HepG2 (cell line): ENCODE results near the gene ADARB1. TPM values are rescaled to one million over a fixed set of nuclear protein-coding genes. Genes with fewer than 3 reads are reported as not detected.

Source experiments
- ATAC-seq: fragments of 200-7000 bp; cut with Tn5 transposase; 3 replicates; pipeline ENCODE4 v1.9.1; 2020; ENCODE audit warnings: mild to moderate bottlenecking, moderate library complexity
- BruUV-seq: library from RNA; stranded (reverse); fragments of 400-500 nt; replicated peaks from 2 replicates; lab custom pipeline; 2021; lab: Mats Ljungman, UMichigan
- CTCF ChIA-PET: fragments of 300-600 bp; formaldehyde crosslinking; extraction: SDS; loops from one replicate; lab custom pipeline; 2021; ENCODE audit warnings: low total read pairs, inconsistent platforms, low intra/inter-chr PET ratio; lab: Yijun Ruan, JAX
- POLR2A ChIA-PET: fragments of 350-600 bp; sonication (Branson Sonifier 250); formaldehyde crosslinking; loops from one replicate; lab custom pipeline; 2020; ENCODE audit warnings: antibody characterized with exemption, inconsistent platforms; lab: Yijun Ruan, JAX
- DNase-seq: peaks from one replicate; pipeline ENCODE4 v3.0.0-alpha.2; 2015; ENCODE audit warnings: low spot score
- FAIRE-seq: peaks from 3 replicates; lab custom pipeline; 2011; peaks lifted over from hg19 to GRCh38; lab: Jason Lieb, UNC
- H2AFZ ChIP-seq: one replicate; pipeline ENCODE4 v1.6.1; 2011; ENCODE audit warnings: low read length, inconsistent platforms
- H3K27ac ChIP-seq: fragments of 300-600 bp; 3 replicates; pipeline ENCODE4 v1.8.0; 2011; ENCODE audit warnings: mixed run types, mild to moderate bottlenecking, mixed read lengths, low read length, inconsistent platforms; ENCODE audit not compliant: insufficient read depth; ENCODE audit errors: extremely low read length
- H3K27me3 ChIP-seq, 2 experiments: fragments of 200-600 bp in 1 of 2; 2 replicates in 1 of 2; 3 replicates in 1 of 2; pipeline versions ENCODE4 v1.6.0 to v1.8.0; 2011; ENCODE audit warnings: low read length in 2 of 2, mild to moderate bottlenecking in 2 of 2, moderate library complexity in 2 of 2, inconsistent platforms in 1 of 2; ENCODE audit not compliant: insufficient read depth in 2 of 2, control insufficient read depth in 1 of 2
- H3K36me3 ChIP-seq, 2 experiments: fragments of 200-600 bp in 1 of 2; replicated peaks in 1 of 2; 2 replicates in 1 of 2; 3 replicates in 1 of 2; pipeline versions ENCODE4 v1.5.1 to v1.8.0; 2011; ENCODE audit warnings: low read length in 2 of 2, inconsistent platforms in 1 of 2; ENCODE audit not compliant: insufficient read depth in 2 of 2, control insufficient read depth in 1 of 2
- H3K4me1 ChIP-seq: 2 replicates; pipeline ENCODE4 v1.5.1; 2012; ENCODE audit warnings: low read length, inconsistent platforms; ENCODE audit not compliant: insufficient read depth
- H3K4me2 ChIP-seq: 2 replicates; pipeline ENCODE4 v1.6.0; 2011; ENCODE audit warnings: low read depth, low read length, inconsistent platforms
- H3K4me3 ChIP-seq, 3 experiments: fragments of 200-600 bp in 1 of 3; sonication (generic), shearing (Covaris generic) in 1 of 3; replicated peaks in 1 of 3; 2 replicates each; pipeline ENCODE4 v1.5.1; 2011 to 2016; ENCODE audit warnings: low read length in 3 of 3, inconsistent platforms in 2 of 3, low read depth in 2 of 3, mild to moderate bottlenecking in 2 of 3, control low read depth in 1 of 3, mixed read lengths in 1 of 3; ENCODE audit not compliant: insufficient read depth in 1 of 3
- H3K79me2 ChIP-seq: one replicate; pipeline ENCODE4 v1.6.1; 2011; ENCODE audit warnings: low read length, inconsistent platforms; ENCODE audit not compliant: insufficient read depth
- H3K9ac ChIP-seq: 2 replicates; pipeline ENCODE4 v1.6.0; 2011; ENCODE audit warnings: mild to moderate bottlenecking, low read depth, low read length, inconsistent platforms; ENCODE audit not compliant: insufficient read depth
- H3K9me3 ChIP-seq: 2 replicates; pipeline ENCODE4 v1.5.1; 2012; ENCODE audit warnings: mild to moderate bottlenecking, low read length
- H4K20me1 ChIP-seq: 2 replicates; pipeline ENCODE4 v1.6.0; 2011; ENCODE audit warnings: inconsistent platforms, mild to moderate bottlenecking, low read length, moderate library complexity; ENCODE audit not compliant: insufficient read depth
- CEBPZ ChIP-seq: IDR thresholded peaks from 2 replicates; pipeline ENCODE4 v1.6.1; 2012; ENCODE audit warnings: low read length, improper control_type of control experiment
- LRRFIP1 ChIP-seq: sonication (generic); formaldehyde crosslinking; conservative IDR thresholded peaks from 2 replicates; pipeline ENCODE4 v1.4.0; 2020; ENCODE audit warnings: missing genetic modification reagents
- MIXL1 ChIP-seq: IDR thresholded peaks from 2 replicates; pipeline ENCODE4 v1.6.1; 2016
- NR2F6 ChIP-seq, 2 experiments: IDR thresholded peaks; 2 replicates each; pipeline ENCODE4 v1.6.1; 2016; ENCODE audit warnings: antibody characterized with exemption in 1 of 2, mild to moderate bottlenecking in 1 of 2
- PRDM10 ChIP-seq: sonication (generic); formaldehyde crosslinking; IDR thresholded peaks from 2 replicates; pipeline ENCODE4 v1.4.0; 2020; ENCODE audit warnings: low read depth, missing genetic modification reagents
- TEAD3 ChIP-seq: optimal IDR thresholded peaks from 2 replicates; pipeline ENCODE3; 2016; ENCODE audit warnings: borderline replicate concordance
- ZNF350 ChIP-seq: sonication (generic); formaldehyde crosslinking; IDR thresholded peaks from 2 replicates; pipeline ENCODE4 v1.4.0; 2020; ENCODE audit warnings: mild to moderate bottlenecking, low read depth, missing genetic modification reagents, borderline replicate concordance
- ZNF367 ChIP-seq: sonication (generic); formaldehyde crosslinking; IDR thresholded peaks from 2 replicates; pipeline ENCODE4 v1.4.0; 2020; ENCODE audit warnings: missing genetic modification reagents, borderline replicate concordance
- ZNF430 ChIP-seq: sonication (generic); formaldehyde crosslinking; IDR thresholded peaks from 2 replicates; pipeline ENCODE4 v1.9.0; 2021; ENCODE audit warnings: mild to moderate bottlenecking, missing genetic modification reagents
- ZNF543 ChIP-seq: sonication (generic); formaldehyde crosslinking; IDR thresholded peaks from 2 replicates; pipeline ENCODE4 v1.4.0; 2020; ENCODE audit warnings: mild to moderate bottlenecking, missing genetic modification reagents
- ZNF710 ChIP-seq: sonication (generic); formaldehyde crosslinking; IDR thresholded peaks from 2 replicates; pipeline ENCODE4 v1.5.0; 2020; ENCODE audit warnings: mild to moderate bottlenecking, missing genetic modification reagents, borderline replicate concordance
- WGBS: methylation state at CpG from one replicate; pipeline ENCODE4 v1.1.6; 2017; ENCODE audit warnings: low lambda C conversion rate; 5-methylcytosine and 5-hydroxymethylcytosine counted together
- in situ Hi-C: cut with HindIII; loops from 2 replicates; pipeline ENCODE4 v1.10.0; 2017; ENCODE audit warnings: low pct_unique_long_range_greater_than_20kb; ENCODE audit not compliant: extremely low pct_ligation_motif_present
- intact Hi-C: fragments of 100-400 bp; cut with micrococcal nuclease; formaldehyde crosslinking; loops from one replicate; pipeline ENCODE4 v1.10.0; 2022; ENCODE audit not compliant: unreplicated experiment
- polyA plus RNA-seq, 8 experiments: library from polyadenylated mRNA; depleted of rRNA in 3 of 8; stranded (reverse) in 7 of 8; unstranded in 1 of 8; fragments of >200 nt; fragmentation: Illumina TruSeq in 4 of 8; extraction: Trizol in 4 of 8; gene quantifications; 2 replicates each; pipeline versions ENCODE4 v1.2.1 to v1.2.3, GENCODE V29; 2011 to 2016; ENCODE audit warnings: low read depth in 4 of 8, missing spikeins in 1 of 8, mixed read lengths in 1 of 8; ENCODE audit not compliant: insufficient read depth in 1 of 8
- total RNA-seq, 5 experiments: library from RNA; depleted of rRNA; stranded (reverse); fragments of >200 nt; fragmentation: Illumina TruSeq; extraction: Trizol; gene quantifications; 2 replicates each; pipeline ENCODE4 v1.2.3, GENCODE V29; 2016; ENCODE audit warnings: low read depth in 1 of 5

The ADARB1 gene
- total and polyA plus RNA-seq, 2 of the 13 experiments (the other 11 are each of a cell fraction or from before 2014, with no cell fraction given) = 6.6 to 10.0 TPM

GRCh38 chr21:45235488-45235887 is 161.1 kb downstream of the ADARB1 start:
- Histone ChIP-seq H3K36me3 (no peaks in the 10 kb centered on the region), H2AFZ (no peak overlapping the region), H3K9ac (no peak overlapping the region), H3K4me1 (no peaks in the 10 kb centered on the region), H3K79me2 (no peaks in the 10 kb centered on the region), H3K4me2 (no peak overlapping the region), H3K27ac (no peak overlapping the region), H3K27me3 (peaks cover 0 to 12% of the 10 kb centered on the region in 2 experiments; a peak in 2 of 5 replicates), H3K9me3 (no peaks in the 10 kb centered on the region), H4K20me1 (no peaks in the 10 kb centered on the region), H3K4me3 (no peak overlapping the region)
- ChIA-PET POLR2A (interaction anchor here (0.6 kb wide), 1 partner anchor 11 kb away, joined by 3 read pairs; no protein-coding TSS in a partner anchor), CTCF (no interaction called here)
- BruUV-seq = no TSS peak
- DNase-seq (no peak), ATAC-seq (no peak), FAIRE-seq (no peak)
- in situ Hi-C loops (no loop called here), intact Hi-C loops (no loop called here)
- 55% methylated on average over 6 of the region's 6 CpGs for WGBS
- TF ChIP-seq NR2F6 (IDR thresholded peaks at IDR 0.05) (no peak), NR2F6 (CRISPR knock-in tag; IDR thresholded peaks at IDR 0.05) (no peak), MIXL1 (CRISPR knock-in tag) (no peak), ZNF543 (CRISPR knock-in tag) (no peak), CEBPZ (no peak), ZNF367 (CRISPR knock-in tag) (no peak), ZNF350 (CRISPR knock-in tag) (no peak), ZNF710 (no peak), TEAD3 (CRISPR knock-in tag) (no peak), LRRFIP1 (CRISPR knock-in tag) (no peak), PRDM10 (CRISPR knock-in tag) (no peak), ZNF430 (CRISPR knock-in tag) (no peak)
